AG09309 (cell line): ENCODE results near the gene CDC16.

Experiments
- DNase-seq: peaks from one replicate; pipeline ENCODE4 v3.0.0-alpha.2; 2010; ENCODE audit warnings: low read depth
- H3K4me3 ChIP-seq: 2 replicates; pipeline ENCODE4 v1.5.1; 2011; ENCODE audit warnings: mild to moderate bottlenecking, low read depth, low read length, moderate library complexity; ENCODE audit not compliant: control insufficient read depth
- CTCF ChIP-seq: IDR thresholded peaks from 2 replicates; pipeline ENCODE4 v1.5.1; 2011; ENCODE audit warnings: mild to moderate bottlenecking, low read depth, low read length, inconsistent platforms; ENCODE audit not compliant: insufficient read depth, control insufficient read depth; ENCODE audit errors: missing control alignments

Gene CDC16

GRCh38 chr13:114234266-114234644 lies 442 bp upstream of the CDC16 start:
- TF ChIP-seq CTCF, result no peak
- DNase-seq, result no peak

GRCh38 chr13:114235697-114236096 lies 1.0 kb downstream of the CDC16 start:
- no peak for DNase-seq
- peak overlapping the region; percentile 69 for H3K4me3 ChIP-seq
- no peak for TF ChIP-seq CTCF

More at GRCh38 chr13:114234266-114234644, 442 bp upstream of the CDC16 start:
- H3K4me3 ChIP-seq, result peak overlapping the region; percentile 69

- TF ChIP-seq CTCF, result no peak
- no peak for DNase-seq
- peak overlapping the region; percentile 69 for H3K4me3 ChIP-seq
These were observed 1.5 kb downstream of the CDC16 start for GRCh38 chr13:114236227-114236626.

- DNase-seq, result no peak
- TF ChIP-seq CTCF, result no peak
- no peak overlapping the region for H3K4me3 ChIP-seq
These were observed 2.9 kb downstream of the CDC16 start for GRCh38 chr13:114237415-114238112.

GRCh38 chr13:114241918-114242317 lies 7.2 kb downstream of the CDC16 start:
- TF ChIP-seq CTCF, result no peak
- no peak for DNase-seq

GRCh38 chr13:114243971-114244370 lies 9.3 kb downstream of the CDC16 start:
- H3K4me3 ChIP-seq, result no peak overlapping the region
- DNase-seq, result no peak
- TF ChIP-seq CTCF, result no peak

More at GRCh38 chr13:114241918-114242317, 7.2 kb downstream of the CDC16 start:
- H3K4me3 ChIP-seq, result no peak overlapping the region
